GM18870 (cell line): ENCODE measurements around the gene NEXN.
"Not testable (repeated sequence)": the region's sequence is repeated elsewhere in the genome, so short reads cannot be mapped to it uniquely, and the experiment has no call there.

Experiments used
- ATAC-seq: cut with Tn5 transposase; IDR thresholded peaks from one replicate; pipeline ENCODE4 v1.9.1; 2021; ENCODE audit warnings: moderate library complexity; ENCODE audit not compliant: unreplicated experiment

NEXN gene

GRCh38 chr1:77905603-77906002 is 17.2 kb downstream of the NEXN start:
- ATAC-seq, result no peak

GRCh38 chr1:77906019-77906545 is 17.7 kb downstream of the NEXN start:
- no peak for ATAC-seq

GRCh38 chr1:77906624-77907023 is 18.2 kb downstream of the NEXN start:
- no peak for ATAC-seq

- ATAC-seq, result no peak
Observed at GRCh38 chr1:77910116-77910515, 21.7 kb downstream of the NEXN start.

GRCh38 chr1:77918918-77919317 is 30.5 kb downstream of the NEXN start:
- not testable (repeated sequence) for ATAC-seq

- ATAC-seq, result no peak
Observed at GRCh38 chr1:77925518-77925917, 37.1 kb downstream of the NEXN start.

- ATAC-seq, result no peak
Observed at GRCh38 chr1:77925956-77926355, 37.5 kb downstream of the NEXN start.

- ATAC-seq, result no peak
Observed at GRCh38 chr1:77926561-77927357, 38.3 kb downstream of the NEXN start.

GRCh38 chr1:77927414-77927813 is 39.0 kb downstream of the NEXN start:
- no peak for ATAC-seq

- no peak for ATAC-seq
Observed at GRCh38 chr1:77929806-77930205, 41.4 kb downstream of the NEXN start.

GRCh38 chr1:77938651-77939050 is 50.2 kb downstream of the NEXN start:
- no peak for ATAC-seq

GRCh38 chr1:77940921-77941570 is 52.6 kb downstream of the NEXN start:
- ATAC-seq, result no peak

- ATAC-seq, result no peak
Observed at GRCh38 chr1:77942400-77943140, 54.1 kb downstream of the NEXN start.

- no peak for ATAC-seq
Observed at GRCh38 chr1:77945345-77945744, 56.9 kb downstream of the NEXN start.

- no peak for ATAC-seq
Observed at GRCh38 chr1:77948841-77949424, 60.5 kb downstream of the NEXN start.

GRCh38 chr1:77950873-77951272 is 62.4 kb downstream of the NEXN start:
- ATAC-seq, result peak; percentile 60

GRCh38 chr1:77951328-77951727 is 62.9 kb downstream of the NEXN start:
- no peak for ATAC-seq

GRCh38 chr1:77953907-77954306 is 65.5 kb downstream of the NEXN start:
- ATAC-seq, result no peak

- no peak for ATAC-seq
Observed at GRCh38 chr1:77954521-77954920, 66.1 kb downstream of the NEXN start.

GRCh38 chr1:77955709-77956108 is 67.3 kb downstream of the NEXN start:
- no peak for ATAC-seq

GRCh38 chr1:77956464-77956863 is 68.0 kb downstream of the NEXN start:
- ATAC-seq, result no peak
